HepG2 (cell line): Measurements from ENCODE around the gene DHX8. TPM values are rescaled to one million over a fixed set of nuclear protein-coding genes. Genes with fewer than 3 reads are reported as not detected.
A peak's percentile ranks its signal among the peaks of the same experiment; 100 is the strongest.

Experiments used
- BORCS8-MEF2B ChIP-seq: sonication (generic); formaldehyde crosslinking; IDR thresholded peaks from 2 replicates; pipeline ENCODE4 v1.8.0; 2022; ENCODE audit warnings: mild to moderate bottlenecking, missing genetic modification reagents
- DMTF1 ChIP-seq: sonication (generic); formaldehyde crosslinking; IDR thresholded peaks from 2 replicates; pipeline ENCODE4 v1.4.0; 2020; ENCODE audit warnings: mild to moderate bottlenecking, missing genetic modification reagents
- HDAC6 ChIP-seq: fragments of 200-600 bp; sonication (generic); IDR thresholded peaks from 2 replicates; pipeline ENCODE4 v1.7.0; 2017; ENCODE audit warnings: mild to moderate bottlenecking, antibody characterized with exemption, low read length, low read depth
- HES4 ChIP-seq: sonication (generic); formaldehyde crosslinking; IDR thresholded peaks from 2 replicates; pipeline ENCODE4 v1.9.0; 2021; ENCODE audit warnings: mild to moderate bottlenecking, missing genetic modification reagents, borderline replicate concordance
- HIC2 ChIP-seq: sonication (generic); formaldehyde crosslinking; IDR thresholded peaks from 2 replicates; pipeline ENCODE4 v1.9.0; 2022; ENCODE audit warnings: low read depth, missing genetic modification reagents
- ISL2 ChIP-seq: sonication (generic); formaldehyde crosslinking; IDR thresholded peaks from 2 replicates; pipeline ENCODE4 v1.5.0; 2020; ENCODE audit warnings: missing genetic modification reagents
- JARID2 ChIP-seq: sonication (generic); formaldehyde crosslinking; IDR thresholded peaks from 2 replicates; pipeline ENCODE4 v1.8.1; 2023; ENCODE audit warnings: missing genetic modification reagents, inconsistent platforms; ENCODE audit not compliant: insufficient replicate concordance
- PHF5A ChIP-seq: IDR thresholded peaks from one replicate; pipeline ENCODE4 v1.6.1; 2018; ENCODE audit warnings: low read depth, missing genetic modification reagents; ENCODE audit not compliant: unreplicated experiment
- PHF8 ChIP-seq: sonication (generic); formaldehyde crosslinking; IDR thresholded peaks from 2 replicates; pipeline ENCODE4 v1.5.0; 2020; ENCODE audit warnings: missing genetic modification reagents
- ZFP90 ChIP-seq: sonication (generic); formaldehyde crosslinking; IDR thresholded peaks from 2 replicates; pipeline ENCODE4 v1.8.0; 2022; ENCODE audit warnings: missing genetic modification reagents, mild to moderate bottlenecking, inconsistent platforms, borderline replicate concordance
- ZNF546 ChIP-seq: sonication (generic); formaldehyde crosslinking; conservative IDR thresholded peaks from 2 replicates; pipeline ENCODE4 v1.8.1; 2023; ENCODE audit warnings: mild to moderate bottlenecking, missing genetic modification reagents
- ZNF569 ChIP-seq: sonication (generic); formaldehyde crosslinking; IDR thresholded peaks from 2 replicates; pipeline ENCODE4 v1.5.0; 2020; ENCODE audit warnings: mild to moderate bottlenecking, missing genetic modification reagents, moderate library complexity, borderline replicate concordance
- ZNF574 ChIP-seq: sonication (generic); formaldehyde crosslinking; IDR thresholded peaks from 2 replicates; pipeline ENCODE4 v1.4.0; 2020; ENCODE audit warnings: missing genetic modification reagents
- ZNF780A ChIP-seq: sonication (generic); formaldehyde crosslinking; IDR thresholded peaks from 2 replicates; pipeline ENCODE4 v1.8.0; 2022; ENCODE audit warnings: mild to moderate bottlenecking, missing genetic modification reagents, moderate library complexity
- polyA plus RNA-seq, 8 experiments: library from polyadenylated mRNA; depleted of rRNA in 3 of 8; stranded (reverse) in 7 of 8; unstranded in 1 of 8; fragments of >200 nt; fragmentation: Illumina TruSeq in 4 of 8; extraction: Trizol in 4 of 8; gene quantifications; 2 replicates each; pipeline versions ENCODE4 v1.2.1 to v1.2.3, GENCODE V29; 2011 to 2016; ENCODE audit warnings: low read depth in 4 of 8, missing spikeins in 1 of 8, mixed read lengths in 1 of 8; ENCODE audit not compliant: insufficient read depth in 1 of 8
- total RNA-seq, 5 experiments: library from RNA; depleted of rRNA; stranded (reverse); fragments of >200 nt; fragmentation: Illumina TruSeq; extraction: Trizol; gene quantifications; 2 replicates each; pipeline ENCODE4 v1.2.3, GENCODE V29; 2016; ENCODE audit warnings: low read depth in 1 of 5
- TF ChIP-seq, protein P1 (sequence below): sonication (generic); formaldehyde crosslinking; IDR thresholded peaks from 2 replicates; pipeline ENCODE4 v1.9.0; 2021; ENCODE audit warnings: missing genetic modification reagents, mild to moderate bottlenecking, borderline replicate concordance
- TF ChIP-seq, protein P2 (sequence below): sonication (generic); formaldehyde crosslinking; IDR thresholded peaks from 2 replicates; pipeline ENCODE4 v1.4.0; 2020; ENCODE audit warnings: missing genetic modification reagents

DHX8 gene
- total and polyA plus RNA-seq, 2 of the 13 experiments (the other 11 are each of a cell fraction or from before 2014, with no cell fraction given): 24.8 to 48.9 TPM

DNA sequence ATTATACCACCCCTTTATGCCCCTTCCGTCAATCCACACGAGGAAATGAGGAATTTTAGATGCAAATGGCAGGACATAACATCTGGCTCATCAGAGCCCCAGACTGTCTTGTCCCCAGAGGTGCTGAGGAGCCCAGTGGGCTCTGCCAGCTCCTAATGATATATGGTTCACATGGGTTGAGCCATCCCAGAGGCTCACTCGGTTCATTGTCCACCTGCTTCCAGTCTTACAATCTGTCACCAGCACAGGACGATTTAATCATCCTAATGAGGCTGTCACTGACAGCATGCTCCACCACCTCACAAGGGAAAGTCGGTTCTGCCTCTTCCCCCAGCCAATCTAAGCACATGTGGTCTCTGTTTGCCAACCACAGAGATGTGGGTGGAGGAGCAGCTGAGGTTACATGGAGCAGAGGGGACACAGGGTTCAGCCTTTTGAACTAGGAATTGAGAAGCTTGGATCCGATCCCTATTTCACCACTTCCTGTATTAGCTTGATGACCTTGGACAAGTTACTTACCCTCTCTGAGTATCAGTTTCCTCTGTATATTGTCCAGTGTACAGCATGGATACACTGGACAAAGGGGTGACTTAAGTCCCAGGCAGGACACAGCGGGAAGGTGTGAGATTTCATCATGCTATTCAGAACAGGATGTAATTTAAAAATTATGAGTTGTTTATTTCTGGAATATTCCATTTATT lies 27.0 kb upstream of the DHX8 start (continued):
- peak; percentile 97 for TF ChIP-seq ZNF574 (CRISPR knock-in tag)
- TF ChIP-seq PHF5A (CRISPR knock-in tag): peak; percentile 97
- TF ChIP-seq, protein P1, sequence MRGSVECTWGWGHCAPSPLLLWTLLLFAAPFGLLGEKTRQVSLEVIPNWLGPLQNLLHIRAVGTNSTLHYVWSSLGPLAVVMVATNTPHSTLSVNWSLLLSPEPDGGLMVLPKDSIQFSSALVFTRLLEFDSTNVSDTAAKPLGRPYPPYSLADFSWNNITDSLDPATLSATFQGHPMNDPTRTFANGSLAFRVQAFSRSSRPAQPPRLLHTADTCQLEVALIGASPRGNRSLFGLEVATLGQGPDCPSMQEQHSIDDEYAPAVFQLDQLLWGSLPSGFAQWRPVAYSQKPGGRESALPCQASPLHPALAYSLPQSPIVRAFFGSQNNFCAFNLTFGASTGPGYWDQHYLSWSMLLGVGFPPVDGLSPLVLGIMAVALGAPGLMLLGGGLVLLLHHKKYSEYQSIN (CRISPR knock-in tag): no peak
- no peak for TF ChIP-seq HDAC6
- TF ChIP-seq JARID2: peak; percentile 41
- no peak for TF ChIP-seq ZNF546
- no peak; the same call in 1 of the 2 replicates for TF ChIP-seq PHF8 (CRISPR knock-in tag)
- peak; percentile 31; the same call in 1 of the 2 replicates for TF ChIP-seq HES4
- TF ChIP-seq DMTF1 (CRISPR knock-in tag): no peak
- TF ChIP-seq ZNF780A (CRISPR knock-in tag): peak; percentile 78; the same call in 1 of the 2 replicates
- TF ChIP-seq, protein P2, sequence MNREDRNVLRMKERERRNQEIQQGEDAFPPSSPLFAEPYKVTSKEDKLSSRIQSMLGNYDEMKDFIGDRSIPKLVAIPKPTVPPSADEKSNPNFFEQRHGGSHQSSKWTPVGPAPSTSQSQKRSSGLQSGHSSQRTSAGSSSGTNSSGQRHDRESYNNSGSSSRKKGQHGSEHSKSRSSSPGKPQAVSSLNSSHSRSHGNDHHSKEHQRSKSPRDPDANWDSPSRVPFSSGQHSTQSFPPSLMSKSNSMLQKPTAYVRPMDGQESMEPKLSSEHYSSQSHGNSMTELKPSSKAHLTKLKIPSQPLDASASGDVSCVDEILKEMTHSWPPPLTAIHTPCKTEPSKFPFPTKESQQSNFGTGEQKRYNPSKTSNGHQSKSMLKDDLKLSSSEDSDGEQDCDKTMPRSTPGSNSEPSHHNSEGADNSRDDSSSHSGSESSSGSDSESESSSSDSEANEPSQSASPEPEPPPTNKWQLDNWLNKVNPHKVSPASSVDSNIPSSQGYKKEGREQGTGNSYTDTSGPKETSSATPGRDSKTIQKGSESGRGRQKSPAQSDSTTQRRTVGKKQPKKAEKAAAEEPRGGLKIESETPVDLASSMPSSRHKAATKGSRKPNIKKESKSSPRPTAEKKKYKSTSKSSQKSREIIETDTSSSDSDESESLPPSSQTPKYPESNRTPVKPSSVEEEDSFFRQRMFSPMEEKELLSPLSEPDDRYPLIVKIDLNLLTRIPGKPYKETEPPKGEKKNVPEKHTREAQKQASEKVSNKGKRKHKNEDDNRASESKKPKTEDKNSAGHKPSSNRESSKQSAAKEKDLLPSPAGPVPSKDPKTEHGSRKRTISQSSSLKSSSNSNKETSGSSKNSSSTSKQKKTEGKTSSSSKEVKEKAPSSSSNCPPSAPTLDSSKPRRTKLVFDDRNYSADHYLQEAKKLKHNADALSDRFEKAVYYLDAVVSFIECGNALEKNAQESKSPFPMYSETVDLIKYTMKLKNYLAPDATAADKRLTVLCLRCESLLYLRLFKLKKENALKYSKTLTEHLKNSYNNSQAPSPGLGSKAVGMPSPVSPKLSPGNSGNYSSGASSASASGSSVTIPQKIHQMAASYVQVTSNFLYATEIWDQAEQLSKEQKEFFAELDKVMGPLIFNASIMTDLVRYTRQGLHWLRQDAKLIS (CRISPR knock-in tag): no peak; the same call in 1 of the 2 replicates
- peak; percentile 82 for TF ChIP-seq BORCS8-MEF2B
- TF ChIP-seq HIC2 (CRISPR knock-in tag): peak; percentile 89
- peak; percentile 97 for TF ChIP-seq ZFP90 (CRISPR knock-in tag)
- peak; percentile 98 for TF ChIP-seq ISL2 (CRISPR knock-in tag)
- no peak for TF ChIP-seq ZNF569 (CRISPR knock-in tag)
